NAMALWA (cell line): ENCODE data around the gene ASIC1.
A peak's percentile ranks its signal among the peaks of the same experiment; 100 is the strongest.
"Not testable (repeated sequence)": the region's sequence is repeated elsewhere in the genome, so short reads cannot be mapped to it uniquely, and the experiment has no call there.

Experiments
- DNase-seq: peaks from one replicate; pipeline ENCODE4 v3.0.0-alpha.2; 2015; ENCODE audit warnings: low spot score

The ASIC1 gene

GRCh38 chr12:50057000-50057841 is at the start of gene ASIC1:
ASIC1 (plus strand) TSS chr12:50057596; CDS start chr12:50058767, 1,171 bp downstream.
- no peak for DNase-seq

- DNase-seq, result no peak
These were observed 43.8 kb upstream of the ASIC1 start for GRCh38 chr12:50013361-50014147.

- DNase-seq, result no peak
These were observed 43.1 kb upstream of the ASIC1 start for GRCh38 chr12:50014342-50014741.

- no peak for DNase-seq
These were observed 40.6 kb upstream of the ASIC1 start for GRCh38 chr12:50016501-50017475.

- DNase-seq, result no peak
These were observed 39.8 kb upstream of the ASIC1 start for GRCh38 chr12:50017641-50018040.

GRCh38 chr12:50018154-50018553 is 39.2 kb upstream of the ASIC1 start:
- DNase-seq, result no peak

- no peak for DNase-seq
These were observed 38.4 kb upstream of the ASIC1 start for GRCh38 chr12:50018968-50019367.

- no peak for DNase-seq
These were observed 37.9 kb upstream of the ASIC1 start for GRCh38 chr12:50019524-50019923.

GRCh38 chr12:50021031-50021430 is 36.4 kb upstream of the ASIC1 start:
- DNase-seq, result no peak

- no peak for DNase-seq
These were observed 34.5 kb upstream of the ASIC1 start for GRCh38 chr12:50022903-50023302.

GRCh38 chr12:50024227-50024626 is 33.2 kb upstream of the ASIC1 start:
- no peak for DNase-seq

GRCh38 chr12:50024805-50025186 is 32.6 kb upstream of the ASIC1 start:
- DNase-seq, result peak; percentile 55

- peak; percentile 100 for DNase-seq
These were observed 32.0 kb upstream of the ASIC1 start, which contains the start of gene RACGAP1 for GRCh38 chr12:50025187-50026059. RACGAP1 (minus strand) TSS chr12:50025494; CDS start chr12:50016715, 8,779 bp downstream.

GRCh38 chr12:50026691-50027090 is 30.7 kb upstream of the ASIC1 start:
- no peak for DNase-seq

- not testable (repeated sequence) for DNase-seq
These were observed 26.9 kb upstream of the ASIC1 start for GRCh38 chr12:50030449-50030848.

- DNase-seq, result no peak
These were observed 24.9 kb upstream of the ASIC1 start for GRCh38 chr12:50032515-50032853.

- no peak for DNase-seq
These were observed 24.4 kb upstream of the ASIC1 start for GRCh38 chr12:50032854-50033581.

- no peak for DNase-seq
These were observed 19.1 kb upstream of the ASIC1 start for GRCh38 chr12:50038336-50038735.

- DNase-seq, result peak; percentile 85
These were observed 18.1 kb upstream of the ASIC1 start for GRCh38 chr12:50039151-50039835.

GRCh38 chr12:50040657-50041056 is 16.7 kb upstream of the ASIC1 start:
- no peak for DNase-seq
